RKO (cell line): ENCODE results near the gene YBX3.
A peak's percentile ranks its signal among the peaks of the same experiment; 100 is the strongest.

Source experiments
- DNase-seq: peaks from one replicate; pipeline ENCODE4 v3.0.0-alpha.2; 2016; ENCODE audit warnings: low spot score

Gene YBX3

GRCh38 chr12:10669533-10669932 lies 53.6 kb downstream of the YBX3 start:
- no peak for DNase-seq

- no peak for DNase-seq
Observed at GRCh38 chr12:10668526-10668925, 54.6 kb downstream of the YBX3 start.

GRCh38 chr12:10667581-10667980 lies 55.5 kb downstream of the YBX3 start:
- DNase-seq = no peak

GRCh38 chr12:10664499-10664898 lies 58.6 kb downstream of the YBX3 start:
- no peak for DNase-seq

GRCh38 chr12:10663869-10664268 lies 59.3 kb downstream of the YBX3 start:
- DNase-seq = no peak

GRCh38 chr12:10661338-10661737 lies 61.8 kb downstream of the YBX3 start:
- DNase-seq = peak; percentile 21

GRCh38 chr12:10654003-10654402 lies 69.1 kb downstream of the YBX3 start:
- no peak for DNase-seq

- no peak for DNase-seq
Observed at GRCh38 chr12:10652192-10652591, 70.9 kb downstream of the YBX3 start.
